Stimulated activated CD8-positive, alpha-beta memory T cell treated with anti-CD3 and anti-CD28 coated beads, Interleukin-4, amount 100 ng/mL, for 4 hours (primary cell): ENCODE data around the gene CTDP1.

Experiments used
- DNase-seq, 2 donors: peaks; one replicate each; pipeline ENCODE4 v3.0.0-alpha.2; 2020; ENCODE audit warnings: low read depth in 2 of 2, low spot score in 1 of 2

The CTDP1 gene, protein sequence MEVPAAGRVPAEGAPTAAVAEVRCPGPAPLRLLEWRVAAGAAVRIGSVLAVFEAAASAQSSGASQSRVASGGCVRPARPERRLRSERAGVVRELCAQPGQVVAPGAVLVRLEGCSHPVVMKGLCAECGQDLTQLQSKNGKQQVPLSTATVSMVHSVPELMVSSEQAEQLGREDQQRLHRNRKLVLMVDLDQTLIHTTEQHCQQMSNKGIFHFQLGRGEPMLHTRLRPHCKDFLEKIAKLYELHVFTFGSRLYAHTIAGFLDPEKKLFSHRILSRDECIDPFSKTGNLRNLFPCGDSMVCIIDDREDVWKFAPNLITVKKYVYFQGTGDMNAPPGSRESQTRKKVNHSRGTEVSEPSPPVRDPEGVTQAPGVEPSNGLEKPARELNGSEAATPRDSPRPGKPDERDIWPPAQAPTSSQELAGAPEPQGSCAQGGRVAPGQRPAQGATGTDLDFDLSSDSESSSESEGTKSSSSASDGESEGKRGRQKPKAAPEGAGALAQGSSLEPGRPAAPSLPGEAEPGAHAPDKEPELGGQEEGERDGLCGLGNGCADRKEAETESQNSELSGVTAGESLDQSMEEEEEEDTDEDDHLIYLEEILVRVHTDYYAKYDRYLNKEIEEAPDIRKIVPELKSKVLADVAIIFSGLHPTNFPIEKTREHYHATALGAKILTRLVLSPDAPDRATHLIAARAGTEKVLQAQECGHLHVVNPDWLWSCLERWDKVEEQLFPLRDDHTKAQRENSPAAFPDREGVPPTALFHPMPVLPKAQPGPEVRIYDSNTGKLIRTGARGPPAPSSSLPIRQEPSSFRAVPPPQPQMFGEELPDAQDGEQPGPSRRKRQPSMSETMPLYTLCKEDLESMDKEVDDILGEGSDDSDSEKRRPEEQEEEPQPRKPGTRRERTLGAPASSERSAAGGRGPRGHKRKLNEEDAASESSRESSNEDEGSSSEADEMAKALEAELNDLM

DNA sequence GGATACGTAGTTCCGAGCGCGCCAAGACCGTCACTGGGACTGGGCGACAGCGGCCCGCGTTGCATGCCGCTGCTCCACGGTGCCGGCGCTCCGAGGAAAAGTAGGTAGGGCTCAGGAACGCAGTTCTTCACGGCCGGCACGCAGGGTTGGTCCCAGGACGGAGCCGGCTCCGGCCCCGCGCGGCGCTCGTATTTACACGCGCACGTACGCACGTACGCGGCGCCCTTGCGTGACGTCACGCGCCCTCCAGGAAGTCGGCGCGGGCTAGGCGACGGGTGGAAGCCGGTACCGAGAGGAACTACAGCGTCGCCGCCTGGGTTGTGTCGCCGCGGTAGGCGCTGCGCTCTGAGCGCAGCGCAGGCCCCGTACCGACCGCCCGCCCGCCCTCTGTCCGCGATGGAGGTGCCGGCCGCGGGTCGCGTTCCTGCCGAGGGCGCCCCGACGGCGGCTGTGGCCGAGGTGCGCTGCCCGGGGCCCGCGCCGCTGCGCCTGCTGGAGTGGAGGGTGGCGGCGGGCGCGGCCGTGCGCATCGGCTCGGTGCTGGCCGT is at the start of gene CTDP1:
TSS of gene CTDP1 (plus strand) at position 252 of the 548 bp plus-strand sequence. CDS start at position 397, 145 bp downstream.
- peak; percentile 67 to 76 for DNase-seq

DNA sequence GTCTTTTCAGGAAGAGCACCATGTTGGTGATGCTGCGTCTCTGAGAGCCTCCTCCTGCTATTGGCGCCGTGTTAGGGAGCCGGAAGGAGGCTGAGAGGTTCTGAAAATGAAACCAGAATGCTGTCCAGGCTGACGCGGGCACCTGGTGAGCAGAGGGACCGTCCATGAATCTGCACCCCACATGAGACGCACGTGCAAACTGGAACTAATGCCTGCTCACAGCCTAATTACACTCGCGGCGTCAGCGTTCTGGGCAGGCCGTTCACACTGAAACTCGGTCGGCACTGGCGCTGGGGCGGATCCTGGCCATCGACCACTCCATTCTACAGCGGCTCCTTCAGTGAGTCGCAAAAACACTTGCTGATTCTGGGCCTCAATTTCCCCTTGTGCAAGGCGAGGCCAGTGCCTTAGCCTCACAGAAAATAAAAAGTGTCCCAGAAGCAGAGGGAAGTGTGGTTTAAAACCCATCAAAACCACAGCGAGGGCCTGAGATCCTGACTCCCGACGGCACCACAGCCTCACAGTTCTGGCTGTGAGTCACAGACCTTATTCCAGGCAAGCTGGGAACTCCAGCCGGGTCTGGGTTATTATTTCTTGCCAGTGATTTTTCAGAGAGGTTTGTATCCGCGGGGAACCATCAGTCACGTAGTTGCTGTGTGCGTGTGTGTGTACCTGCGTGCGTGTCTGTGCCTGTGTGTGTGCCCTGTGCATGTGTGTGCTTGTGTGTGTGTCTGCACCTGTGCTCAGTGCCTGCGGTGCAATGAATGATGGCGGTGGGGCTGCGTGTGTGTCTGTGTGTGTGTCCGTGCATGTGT is 49.1 kb upstream of the CTDP1 start:
- no peak for DNase-seq

DNA sequence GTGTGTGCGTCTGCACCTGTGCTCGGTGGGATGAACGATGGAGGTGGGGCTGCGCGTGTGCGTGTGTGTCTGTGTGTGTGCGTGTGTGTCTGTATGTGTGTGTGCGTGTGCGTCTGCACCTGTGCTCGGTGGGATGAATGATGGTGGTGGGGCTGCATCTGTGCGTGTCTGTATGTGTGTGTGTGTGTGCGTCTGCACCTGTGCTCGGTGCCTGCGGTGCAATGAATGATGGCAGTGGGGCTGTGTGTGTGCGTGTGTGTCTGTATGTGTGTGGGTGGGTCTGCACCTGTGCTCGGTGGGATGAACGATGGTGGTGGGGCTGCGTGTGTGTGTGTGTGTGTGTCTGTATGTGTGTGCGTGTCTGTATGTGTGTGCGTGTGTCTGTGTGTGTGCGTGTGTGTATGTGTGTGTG is 48.5 kb upstream of the CTDP1 start:
- no peak for DNase-seq

DNA sequence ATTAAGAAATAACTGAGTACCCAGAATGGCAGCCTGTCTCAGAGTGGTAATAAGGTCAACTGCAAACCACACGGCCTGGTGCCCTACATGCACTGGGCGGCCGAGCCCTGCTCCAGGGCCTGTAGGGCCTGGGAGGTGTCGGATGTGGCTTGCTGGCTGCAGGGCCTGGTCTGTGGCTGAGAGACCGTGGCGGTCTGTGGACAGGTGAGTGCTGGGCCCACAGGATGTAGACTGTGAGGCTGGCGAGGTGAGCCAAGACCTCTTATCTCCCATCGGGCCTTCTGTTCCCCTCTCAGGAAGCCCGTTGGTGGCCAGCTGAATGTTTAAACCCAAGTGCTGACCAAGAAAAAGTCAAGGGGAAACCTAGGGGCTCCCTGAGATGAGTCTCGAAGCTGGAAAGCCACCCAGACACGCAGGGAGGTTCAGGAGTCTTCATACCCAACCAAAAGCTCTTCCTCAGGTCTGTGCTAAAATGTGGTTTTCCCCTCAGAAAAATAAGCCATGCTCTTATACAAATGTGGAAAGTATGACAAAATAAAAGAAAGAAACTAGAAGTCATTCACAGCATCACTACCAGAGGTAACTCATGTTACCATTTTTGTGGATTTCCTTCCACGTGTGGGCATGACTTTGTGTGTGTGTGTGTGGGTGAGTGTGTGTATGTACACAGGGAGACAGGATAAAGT is 47.7 kb upstream of the CTDP1 start:
- DNase-seq: no peak

DNA sequence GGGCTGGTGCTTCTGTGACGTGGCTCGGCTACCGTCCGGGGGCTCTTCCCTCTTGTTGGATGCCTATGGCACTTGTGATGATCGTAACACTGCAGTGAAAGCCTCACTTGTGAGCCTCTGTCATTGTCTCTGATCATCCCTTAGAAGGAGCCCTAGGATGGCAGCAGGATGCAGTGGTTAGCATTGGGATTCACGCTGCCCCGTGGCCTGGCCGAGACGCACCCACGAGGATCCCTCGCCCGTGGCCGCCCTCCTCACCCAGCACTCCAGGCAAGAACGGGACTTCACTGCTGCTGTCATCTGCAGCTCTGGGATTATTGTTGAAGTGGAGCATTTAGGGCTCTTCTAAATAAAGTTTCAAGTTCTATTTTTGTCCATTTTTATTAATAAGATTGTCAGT is 46.8 kb upstream of the CTDP1 start:
- DNase-seq: no peak

DNA sequence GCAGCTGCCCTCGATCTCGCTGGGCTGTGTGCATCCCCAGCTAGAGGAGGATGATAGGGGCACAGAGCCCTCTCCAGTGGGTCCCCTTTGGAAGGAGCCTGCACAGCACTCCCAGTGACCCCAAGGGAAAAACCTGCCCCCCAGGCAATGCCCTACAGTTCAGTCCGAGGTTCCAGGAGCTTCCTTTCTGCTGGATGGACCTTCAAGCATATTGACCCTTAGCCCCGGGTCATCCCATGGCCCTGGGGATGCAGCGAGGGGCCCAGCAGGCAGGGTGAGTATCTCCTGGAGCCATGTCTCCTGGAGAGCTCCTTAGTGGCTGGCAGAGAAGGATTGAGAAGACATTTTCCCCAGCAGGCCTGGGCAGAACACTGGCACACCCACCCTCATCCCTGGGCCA is 45.4 kb upstream of the CTDP1 start:
- DNase-seq: no peak

DNA sequence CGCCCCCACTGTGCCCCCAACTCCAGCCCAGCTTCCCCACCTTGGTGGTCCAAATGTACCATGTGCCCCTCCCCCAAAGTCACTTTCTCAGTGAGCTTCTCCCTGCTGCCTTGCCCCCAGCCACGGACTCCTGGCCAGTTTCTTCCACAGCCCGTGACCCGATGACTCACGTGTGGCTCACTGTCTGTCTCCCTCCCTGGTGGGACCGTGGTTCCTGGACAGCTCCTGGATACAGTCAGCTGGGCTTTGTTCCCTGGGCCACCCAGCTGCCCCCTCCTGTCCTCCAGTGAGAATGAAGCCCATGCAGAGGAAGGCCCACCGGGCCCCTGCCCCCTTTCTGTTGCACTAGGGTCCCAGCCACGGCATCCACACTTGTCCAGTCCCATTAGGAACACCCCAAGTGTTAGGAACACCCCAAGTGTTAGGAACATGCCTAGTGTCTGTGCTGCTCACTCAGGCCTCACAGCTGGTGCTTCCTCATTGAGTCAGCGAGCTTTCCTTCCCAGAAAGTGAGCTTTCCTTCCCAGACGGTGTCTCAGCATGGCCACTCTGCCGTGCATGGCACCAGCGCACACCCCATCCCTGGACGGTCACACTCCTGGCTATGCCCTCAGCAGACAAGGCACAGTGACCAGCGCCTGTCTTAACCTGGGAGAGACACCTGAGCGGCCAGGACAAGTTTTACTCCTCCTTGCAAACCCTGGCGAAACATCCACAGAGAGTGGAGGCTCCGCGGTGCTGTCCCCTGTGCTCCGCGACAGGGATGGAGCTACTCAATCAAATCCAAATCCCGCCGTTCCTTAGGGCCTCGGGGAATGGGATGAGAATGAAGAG is 44.8 kb upstream of the CTDP1 start:
- DNase-seq: no peak

DNA sequence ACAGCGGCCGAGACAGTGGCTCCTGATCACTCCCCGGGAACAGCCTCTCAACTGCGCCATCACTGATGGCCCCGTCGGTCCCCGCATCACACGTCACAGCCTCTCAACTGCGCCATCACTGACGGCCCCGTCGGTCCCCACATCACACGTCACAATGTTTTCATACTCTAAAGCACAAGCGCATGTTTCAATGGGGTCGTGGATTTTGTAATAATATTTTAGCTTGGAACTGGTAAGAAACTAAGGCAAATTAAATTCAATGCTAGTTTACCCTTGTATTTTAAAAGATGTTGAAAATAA is 44.2 kb upstream of the CTDP1 start:
- DNase-seq: no peak

DNA sequence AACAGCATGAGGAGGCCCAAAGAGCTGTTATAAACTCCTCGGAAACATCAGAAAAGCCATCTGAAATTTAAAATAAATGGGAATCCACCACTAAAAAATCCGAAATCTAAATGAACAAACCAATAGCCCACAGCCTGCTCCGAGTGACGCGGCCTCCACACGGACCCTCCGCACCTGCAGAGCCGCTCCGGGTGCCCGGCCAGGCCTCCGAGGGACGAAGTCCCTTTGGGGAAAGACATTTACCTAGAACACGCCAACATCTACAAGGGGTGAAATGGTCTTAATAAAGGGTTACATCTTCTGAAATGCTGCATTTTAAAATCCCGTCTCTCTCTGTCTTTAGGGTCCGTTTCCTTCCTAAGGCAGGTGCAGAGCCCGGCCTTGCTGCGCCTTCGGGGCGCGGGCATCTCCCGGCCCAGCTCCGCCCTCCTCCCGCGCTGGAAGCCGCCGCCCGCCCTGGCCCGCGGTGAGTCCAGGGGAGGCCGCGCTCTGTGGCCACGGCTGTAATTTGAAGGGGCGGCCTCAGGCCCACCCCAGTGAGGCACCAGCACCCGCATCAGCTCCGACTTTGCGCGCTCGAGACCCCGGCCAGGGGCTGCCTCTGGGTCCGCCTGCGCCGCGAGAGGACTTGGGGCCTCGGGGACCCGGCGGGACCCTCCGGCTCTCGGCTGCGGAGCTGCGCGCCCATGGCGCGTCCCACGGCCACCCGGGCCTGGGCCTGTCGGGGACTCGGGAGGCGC is 42.3 kb upstream of the CTDP1 start:
- DNase-seq: no peak

DNA sequence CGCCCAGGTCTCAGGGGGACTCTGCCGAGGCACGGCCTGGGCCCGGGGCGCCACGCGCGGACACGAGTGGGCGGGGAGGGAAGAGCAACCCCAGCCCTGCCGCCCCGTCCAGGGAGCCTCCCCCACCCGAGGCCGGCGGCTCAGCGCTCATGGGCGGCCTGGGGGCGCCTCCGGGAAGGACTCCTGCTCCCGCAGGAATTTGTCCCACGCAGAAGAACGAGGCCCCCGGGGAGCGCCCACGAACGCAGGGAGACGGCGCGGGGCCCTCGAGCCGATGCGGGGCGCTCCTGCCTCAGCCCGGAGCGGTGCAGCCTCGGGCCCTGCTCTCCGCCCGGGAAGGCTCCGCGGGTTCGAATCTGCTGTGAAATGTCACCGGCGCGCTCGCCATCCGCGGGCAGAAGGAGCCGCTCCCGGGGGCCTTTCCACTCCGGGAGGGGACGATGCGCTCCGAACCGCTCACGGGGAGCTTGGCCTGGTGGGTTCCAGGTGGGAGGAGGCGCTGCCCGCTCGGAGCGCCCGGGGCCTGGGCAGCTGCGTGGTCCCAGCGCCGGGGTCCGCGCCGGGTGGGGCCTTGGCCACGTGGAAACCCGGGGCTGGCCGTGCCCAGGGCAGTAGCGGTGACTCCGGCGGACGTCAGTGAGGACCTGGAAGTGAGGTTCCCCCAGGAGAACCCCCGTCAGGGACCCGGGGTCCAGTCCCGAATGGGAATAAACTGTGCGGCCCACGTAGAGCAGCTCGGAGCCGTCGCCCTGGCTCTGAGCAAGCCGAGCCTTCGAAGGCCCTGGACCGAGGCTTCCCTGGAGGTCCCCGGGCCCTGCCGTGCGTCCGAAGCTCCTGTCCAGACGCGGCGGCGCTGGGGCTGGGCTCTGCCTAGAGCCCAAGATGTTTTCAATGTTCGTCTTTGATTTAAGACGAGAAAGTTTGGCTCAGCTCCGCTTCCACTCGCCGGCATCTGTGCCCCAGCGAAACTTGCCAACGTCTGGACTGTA is 41.4 kb upstream of the CTDP1 start:
- DNase-seq: no peak

DNA sequence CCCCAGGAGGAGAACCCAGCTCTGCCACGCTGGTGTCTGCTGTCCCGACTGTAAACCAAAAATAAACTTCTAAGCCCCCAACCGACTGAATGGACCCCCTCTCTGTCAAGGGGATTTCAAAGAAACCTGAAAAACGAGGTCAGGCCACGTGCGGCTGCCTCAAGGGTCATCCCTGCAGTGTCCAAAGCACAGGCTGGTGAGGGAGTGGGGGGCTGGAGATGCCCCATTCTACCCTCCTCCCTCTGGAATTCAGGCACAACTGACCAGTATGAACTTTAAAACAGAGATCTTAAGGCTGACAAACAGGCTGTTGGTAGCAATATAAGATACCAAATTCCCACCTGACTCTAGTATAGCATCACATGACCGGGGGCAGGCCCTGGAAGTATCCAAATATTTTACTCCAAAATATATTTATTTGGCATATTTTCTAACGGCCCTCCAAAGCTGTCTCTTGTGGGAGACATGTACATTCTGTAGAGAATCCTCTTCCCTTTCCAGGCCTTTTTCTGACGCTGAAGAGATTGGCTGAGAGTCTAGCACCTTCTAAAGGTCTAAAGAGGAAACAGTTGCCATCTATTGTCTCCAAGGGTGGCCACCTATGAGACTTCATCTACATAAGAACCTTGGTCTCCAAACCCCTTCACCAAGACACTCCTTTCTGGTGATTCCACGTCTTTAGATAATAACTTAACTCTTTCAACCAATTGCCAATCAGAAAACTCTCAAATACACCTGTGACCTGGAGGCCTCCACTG is 40.4 kb upstream of the CTDP1 start:
- DNase-seq: no peak

DNA sequence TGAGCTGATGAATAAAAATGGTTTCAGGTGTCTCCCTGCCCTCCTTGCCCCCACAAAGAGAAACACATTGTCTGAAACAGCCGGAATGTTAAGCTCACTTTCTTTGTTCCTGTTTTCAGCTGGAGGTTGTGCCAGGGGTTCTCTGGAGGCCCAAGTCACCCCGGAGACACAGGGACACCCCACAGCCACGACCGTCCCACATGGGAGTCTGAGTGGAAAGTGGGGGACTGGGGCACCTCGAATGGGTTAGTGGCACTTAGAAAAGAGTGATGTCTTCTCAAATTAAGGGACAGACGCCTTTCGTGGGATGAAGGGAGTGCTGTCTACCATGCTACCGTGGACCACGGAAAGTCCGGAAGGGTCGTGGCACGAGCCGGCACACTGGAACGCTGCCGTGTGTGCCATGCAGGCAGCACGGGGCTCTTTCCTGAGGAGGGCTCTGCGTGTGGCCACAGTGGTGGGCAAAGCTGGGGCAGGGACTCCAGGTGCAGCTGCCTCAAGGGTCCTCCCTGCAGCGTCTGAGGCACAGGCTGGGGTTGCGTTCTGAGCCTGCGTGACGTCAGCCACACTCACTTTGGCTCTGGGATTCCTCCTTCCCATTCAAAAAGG is 39.4 kb upstream of the CTDP1 start:
- no peak for DNase-seq

DNA sequence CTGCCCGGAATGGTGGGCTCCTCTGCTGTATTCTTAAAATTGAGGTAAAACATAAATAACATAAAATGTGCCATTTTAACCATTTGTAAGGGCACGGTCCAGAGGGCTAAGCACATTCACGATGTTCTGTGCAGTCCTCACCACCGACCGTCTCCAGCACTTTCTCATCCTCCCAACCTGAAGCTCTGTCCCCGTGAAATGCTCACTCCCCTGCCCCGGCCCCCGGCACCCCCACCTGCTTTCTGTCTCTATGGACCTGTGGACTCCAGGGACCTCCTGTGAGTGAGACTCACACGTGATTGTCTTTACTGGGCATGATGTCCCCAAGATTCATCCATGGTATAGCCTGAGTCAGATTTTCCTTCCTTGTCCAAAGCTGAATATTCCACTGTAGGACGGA is 38.7 kb upstream of the CTDP1 start:
- no peak for DNase-seq

DNA sequence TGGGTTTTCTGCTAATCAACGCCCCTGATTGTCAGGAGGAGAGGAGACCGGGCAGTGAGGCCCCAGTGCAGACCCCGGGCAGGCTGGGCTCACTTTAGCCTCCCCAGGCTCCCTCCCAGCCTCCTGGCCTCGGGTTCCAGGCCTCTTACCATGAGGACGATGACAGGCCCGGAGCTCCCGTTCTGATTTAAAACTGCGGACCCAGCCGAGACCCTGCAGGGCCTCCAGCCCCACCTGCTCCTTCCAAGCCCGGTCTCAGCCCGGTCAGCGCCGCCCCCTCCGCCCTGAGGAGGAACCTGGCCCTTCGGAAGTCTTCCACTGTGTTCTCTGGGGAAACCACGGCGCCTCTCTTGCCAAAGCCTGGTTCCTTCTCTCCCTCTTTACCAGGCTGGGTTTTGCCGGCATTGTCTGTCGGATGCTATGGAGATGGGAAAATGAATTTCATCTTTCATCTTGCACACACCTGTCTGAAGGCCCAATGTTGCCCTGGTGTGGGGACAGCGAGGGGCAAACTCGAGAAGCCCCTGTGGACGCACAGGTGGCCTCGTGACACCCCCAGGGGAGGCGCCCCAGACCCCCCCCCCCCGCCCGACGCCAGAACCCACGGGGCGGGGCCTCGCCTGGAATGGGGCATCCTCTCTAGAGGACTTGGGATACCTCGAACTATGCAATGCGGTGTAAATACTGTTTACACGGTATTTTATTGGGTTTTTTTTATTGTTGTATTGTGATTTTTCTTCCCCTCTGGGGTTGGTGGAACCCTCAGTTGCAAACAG is 37.7 kb upstream of the CTDP1 start:
- DNase-seq: no peak

DNA sequence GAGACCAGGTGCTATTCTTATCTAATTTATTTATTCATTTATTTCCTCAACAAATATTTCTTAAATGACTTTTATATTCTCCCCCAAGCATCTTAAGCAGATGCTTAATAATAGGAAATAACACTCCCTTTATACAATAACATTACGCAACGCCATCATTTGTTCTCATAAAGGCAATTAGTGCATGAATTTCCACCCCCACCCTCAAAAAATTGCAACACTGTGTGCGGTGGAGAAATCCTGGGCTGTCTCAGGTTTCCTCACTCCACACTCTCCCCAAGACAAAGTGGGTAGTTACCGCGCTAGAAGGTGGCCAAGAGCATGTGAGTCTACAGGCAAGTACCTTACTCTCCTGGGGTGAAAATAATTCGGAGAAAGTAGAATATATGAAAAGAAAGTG is 37.0 kb upstream of the CTDP1 start:
- no peak for DNase-seq
